C4-2B (cell line): ENCODE results near the gene OR6C4.
"Not testable (repeated sequence)": the region's sequence is repeated elsewhere in the genome, so short reads cannot be mapped to it uniquely, and the experiment has no call there.

Experiments used
- ZFX ChIP-seq: fragments of 450-650 bp; IDR thresholded peaks from 2 replicates; pipeline ENCODE4 v1.6.1; 2017
- TF ChIP-seq, protein P1 (sequence below): fragments of 450-650 bp; conservative IDR thresholded peaks from 2 replicates; pipeline ENCODE4 v1.5.1; 2017; ENCODE audit warnings: mild to moderate bottlenecking

DNA sequence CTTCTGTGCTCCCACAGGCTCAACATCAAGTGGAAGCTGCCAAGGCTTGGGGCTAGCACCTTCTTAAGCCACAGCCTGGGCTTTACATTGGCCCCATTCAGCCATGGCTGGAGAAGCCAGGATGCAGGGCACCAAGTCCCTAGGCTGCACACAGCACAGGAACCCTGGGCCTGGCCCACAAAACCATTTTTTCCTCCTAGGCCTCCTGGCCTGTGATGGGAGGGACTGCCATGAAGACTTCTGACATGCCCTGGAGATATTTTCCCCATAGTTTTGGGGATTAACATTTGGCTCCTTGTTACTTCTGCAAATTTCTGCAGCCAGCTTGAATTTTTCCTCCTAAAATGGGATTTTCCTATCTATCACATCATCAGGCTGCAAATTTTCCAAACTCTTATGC lies 20.7 kb downstream of the OR6C4 start:
- TF ChIP-seq, protein P1, sequence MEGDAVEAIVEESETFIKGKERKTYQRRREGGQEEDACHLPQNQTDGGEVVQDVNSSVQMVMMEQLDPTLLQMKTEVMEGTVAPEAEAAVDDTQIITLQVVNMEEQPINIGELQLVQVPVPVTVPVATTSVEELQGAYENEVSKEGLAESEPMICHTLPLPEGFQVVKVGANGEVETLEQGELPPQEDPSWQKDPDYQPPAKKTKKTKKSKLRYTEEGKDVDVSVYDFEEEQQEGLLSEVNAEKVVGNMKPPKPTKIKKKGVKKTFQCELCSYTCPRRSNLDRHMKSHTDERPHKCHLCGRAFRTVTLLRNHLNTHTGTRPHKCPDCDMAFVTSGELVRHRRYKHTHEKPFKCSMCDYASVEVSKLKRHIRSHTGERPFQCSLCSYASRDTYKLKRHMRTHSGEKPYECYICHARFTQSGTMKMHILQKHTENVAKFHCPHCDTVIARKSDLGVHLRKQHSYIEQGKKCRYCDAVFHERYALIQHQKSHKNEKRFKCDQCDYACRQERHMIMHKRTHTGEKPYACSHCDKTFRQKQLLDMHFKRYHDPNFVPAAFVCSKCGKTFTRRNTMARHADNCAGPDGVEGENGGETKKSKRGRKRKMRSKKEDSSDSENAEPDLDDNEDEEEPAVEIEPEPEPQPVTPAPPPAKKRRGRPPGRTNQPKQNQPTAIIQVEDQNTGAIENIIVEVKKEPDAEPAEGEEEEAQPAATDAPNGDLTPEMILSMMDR: not testable (repeated sequence)
- not testable (repeated sequence) for TF ChIP-seq ZFX
